ENCODE results near the gene MYO3B. TPM values are rescaled to one million over a fixed set of nuclear protein-coding genes. Genes with fewer than 3 reads are reported as not detected.

The MYO3B gene
- total RNA-seq, 1 experiment from 2014 or later, result 0.50 TPM

- H3K27ac Mint-ChIP-seq, result no peak overlapping the region
- TF ChIP-seq TEAD1 (CRISPR knock-in tag; IDR thresholded peaks at IDR 0.05), result no peak
- TF ChIP-seq FOXJ3 (CRISPR knock-in tag; IDR thresholded peaks at IDR 0.05; ENCODE audit: borderline replicate concordance), result no peak
- TF ChIP-seq NFE2L1 (CRISPR knock-in tag; IDR thresholded peaks at IDR 0.05), result no peak
- no peak for TF ChIP-seq ZSCAN18 (CRISPR knock-in tag; IDR thresholded peaks at IDR 0.05)
- TF ChIP-seq CDX4 (CRISPR knock-in tag; IDR thresholded peaks at IDR 0.05; ENCODE audit: borderline replicate concordance), result no peak
- no peak for TF ChIP-seq CBFB (CRISPR knock-in tag; IDR thresholded peaks at IDR 0.05; ENCODE audit: low read depth)
- TF ChIP-seq ZNF281 (CRISPR knock-in tag; IDR thresholded peaks at IDR 0.05), result no peak
- TF ChIP-seq ZNF671 (CRISPR knock-in tag; IDR thresholded peaks at IDR 0.05), result no peak
- no peak for TF ChIP-seq ZNF416 (CRISPR knock-in tag; IDR thresholded peaks at IDR 0.05)
- no peak for TF ChIP-seq SMAD3 (CRISPR knock-in tag; IDR thresholded peaks at IDR 0.05; ENCODE audit: borderline replicate concordance)
- no peak for TF ChIP-seq MXD4 (CRISPR knock-in tag; IDR thresholded peaks at IDR 0.05; ENCODE audit: borderline replicate concordance)
- TF ChIP-seq PREB (CRISPR knock-in tag; IDR thresholded peaks at IDR 0.05; ENCODE audit: borderline replicate concordance), result no peak
- TF ChIP-seq ZNF532 (CRISPR knock-in tag; IDR thresholded peaks at IDR 0.05; ENCODE audit: borderline replicate concordance), result no peak
- TF ChIP-seq USF1 (CRISPR knock-in tag; IDR thresholded peaks at IDR 0.05), result no peak
- TF ChIP-seq ETV6 (CRISPR knock-in tag; IDR thresholded peaks at IDR 0.05), result no peak
- POLR2A ChIA-PET, result no interaction called here
- peaks cover 22% of the 10 kb centered on the region for H3K9me3 Mint-ChIP-seq
- no peak overlapping the region for H3K4me3 Mint-ChIP-seq
- peaks cover 2% of the 10 kb centered on the region for H3K4me1 Mint-ChIP-seq
- DNase-seq (ENCODE audit: low spot score), result no peak
- ATAC-seq, result no peak
- CTCF ChIA-PET, result interaction anchor here (1.3 kb wide), 1 partner anchor 8 kb away, joined by 3 read pairs; no protein-coding TSS in a partner anchor
- peaks cover 16% of the 10 kb centered on the region for H3K36me3 Mint-ChIP-seq
- H3K27me3 Mint-ChIP-seq (ENCODE audit: low read depth), result peaks cover 5% of the 10 kb centered on the region; the same call in 1 of the 2 replicates
Observed at GRCh38 chr2:170332676-170333402, 154.9 kb downstream of the MYO3B start.

Data from WTC11 (cell line).